Esophagus (tissue), 2 donors: Measurements from ENCODE around the gene VCX. TPM values are rescaled to one million over a fixed set of nuclear protein-coding genes. Genes with fewer than 3 reads are reported as not detected.

Experiments
- H3K27ac ChIP-seq, 2 donors: one replicate each; pipeline ENCODE4 v1.5.1; 2013; ENCODE audit warnings: low read depth in 2 of 2, mild to moderate bottlenecking in 2 of 2, inconsistent platforms in 1 of 2, low read length in 1 of 2, moderate library complexity in 1 of 2
- H3K27me3 ChIP-seq, 2 donors: one replicate each; pipeline ENCODE4 v1.6.1; 2013; ENCODE audit warnings: low read length in 2 of 2, control low read depth in 1 of 2, mild to moderate bottlenecking in 1 of 2; ENCODE audit not compliant: insufficient read depth in 2 of 2, control insufficient read depth in 1 of 2
- H3K36me3 ChIP-seq, 2 donors: one replicate each; pipeline ENCODE4 v1.6.1; 2013; ENCODE audit warnings: low read length in 1 of 2; ENCODE audit not compliant: control insufficient read depth in 2 of 2, insufficient read depth in 2 of 2
- H3K4me1 ChIP-seq, 2 donors: one replicate each; pipeline ENCODE4 v1.6.1; 2013; ENCODE audit warnings: low read length in 1 of 2; ENCODE audit not compliant: control insufficient read depth in 2 of 2, insufficient read depth in 2 of 2
- H3K4me3 ChIP-seq, 2 donors: one replicate each; pipeline ENCODE4 v1.5.1; 2013; ENCODE audit warnings: low read length in 2 of 2, mild to moderate bottlenecking in 2 of 2, low read depth in 1 of 2, moderate library complexity in 1 of 2
- H3K9me3 ChIP-seq, 2 donors: one replicate each; pipeline ENCODE4 v1.6.1; 2013; ENCODE audit warnings: mild to moderate bottlenecking in 2 of 2, low read depth in 1 of 2, low read length in 1 of 2, moderate library complexity in 1 of 2; ENCODE audit not compliant: control insufficient read depth in 2 of 2, insufficient read depth in 1 of 2
- WGBS, 2 donors: extraction: QIAGEN DNeasy Blood & Tissue Kit; methylation state at CpG; one replicate each; pipeline ENCODE4 v1.1.7; 2013; 5-methylcytosine and 5-hydroxymethylcytosine counted together
- polyA plus RNA-seq, 2 donors: library from polyadenylated mRNA; stranded (reverse); fragments of 200-250 nt; gene quantifications; one replicate each; pipeline ENCODE4 v1.2.3, GENCODE V29; 2013
- donor health status: healthy with polysubstance abuse.
- donor health status: Bipolar disorder and iron deficiency.

VCX gene
- polyA plus RNA-seq, 2 donors: 0.05 to 0.29 TPM

DNA sequence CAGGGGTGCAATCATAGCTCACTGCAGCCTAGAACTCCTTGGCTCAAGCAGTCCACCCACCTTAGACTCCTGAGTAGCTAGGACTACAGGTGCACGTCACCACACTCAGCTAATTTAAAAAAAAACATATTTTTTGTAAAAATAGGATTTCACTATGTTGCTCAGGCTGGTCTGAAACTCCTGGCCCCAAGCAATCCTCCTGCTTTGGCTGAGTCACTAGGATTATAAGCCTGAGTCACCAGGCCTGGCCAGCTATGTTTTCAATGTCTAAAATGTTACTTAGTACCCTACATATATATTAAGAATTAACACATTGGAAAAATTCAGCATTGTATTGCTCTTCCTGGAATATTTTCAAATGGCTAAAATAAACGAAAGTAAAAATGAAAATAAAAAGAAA, 46.7 kb downstream of the VCX start:
- no peaks in the 10 kb centered on the region for H3K9me3 ChIP-seq
- no peaks in the 10 kb centered on the region for H3K36me3 ChIP-seq
- peaks cover 0 to 3% of the 10 kb centered on the region in 2 donors for H3K27me3 ChIP-seq
- no peak overlapping the region for H3K27ac ChIP-seq
- no peak overlapping the region for H3K4me3 ChIP-seq
- 53 to 68% methylated on average over 2 of the region's 2 CpGs for WGBS, 2 donors
- H3K4me1 ChIP-seq: no peaks in the 10 kb centered on the region

DNA sequence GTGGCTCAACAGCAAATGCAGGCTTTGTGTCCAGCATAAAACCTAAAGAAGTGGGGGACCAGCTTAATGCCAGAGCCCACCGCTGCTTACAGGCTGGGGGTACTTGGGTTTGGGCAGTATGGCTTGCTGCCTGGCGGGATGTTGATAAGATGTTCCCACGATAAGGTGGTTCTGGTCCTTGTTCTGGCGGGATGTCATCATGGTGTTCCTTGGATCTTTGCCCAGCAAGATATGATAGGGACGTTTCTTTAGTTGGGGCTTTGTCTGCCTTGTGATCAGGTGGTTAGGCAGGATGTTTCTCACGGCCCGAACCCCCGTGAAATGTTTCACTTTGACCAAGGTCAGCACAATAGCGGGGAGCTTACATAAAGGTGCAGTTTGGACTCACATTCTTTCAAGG, 49.0 kb downstream of the VCX start:
- 70 to 74% methylated on average over 9 of the region's 9 CpGs for WGBS, 2 donors

More for the DNA sequence above, 49.0 kb downstream of the VCX start:
- no peaks in the 10 kb centered on the region for H3K36me3 ChIP-seq
- no peak overlapping the region for H3K4me3 ChIP-seq
- peaks cover 0 to 3% of the 10 kb centered on the region in 2 donors for H3K27me3 ChIP-seq
- no peaks in the 10 kb centered on the region for H3K4me1 ChIP-seq
- H3K27ac ChIP-seq: no peak overlapping the region
- no peaks in the 10 kb centered on the region for H3K9me3 ChIP-seq

Other genes starting within 250 kb of the VCX start
- 10 to 100 TPM in 1 of 2 donors, 1 to 10 TPM in 1; 6.6 to 25.5 TPM for gene PNPLA4, start 84.2 kb downstream of the VCX start, polyA plus RNA-seq